ENCODE data around the gene SIDT2.

DNA sequence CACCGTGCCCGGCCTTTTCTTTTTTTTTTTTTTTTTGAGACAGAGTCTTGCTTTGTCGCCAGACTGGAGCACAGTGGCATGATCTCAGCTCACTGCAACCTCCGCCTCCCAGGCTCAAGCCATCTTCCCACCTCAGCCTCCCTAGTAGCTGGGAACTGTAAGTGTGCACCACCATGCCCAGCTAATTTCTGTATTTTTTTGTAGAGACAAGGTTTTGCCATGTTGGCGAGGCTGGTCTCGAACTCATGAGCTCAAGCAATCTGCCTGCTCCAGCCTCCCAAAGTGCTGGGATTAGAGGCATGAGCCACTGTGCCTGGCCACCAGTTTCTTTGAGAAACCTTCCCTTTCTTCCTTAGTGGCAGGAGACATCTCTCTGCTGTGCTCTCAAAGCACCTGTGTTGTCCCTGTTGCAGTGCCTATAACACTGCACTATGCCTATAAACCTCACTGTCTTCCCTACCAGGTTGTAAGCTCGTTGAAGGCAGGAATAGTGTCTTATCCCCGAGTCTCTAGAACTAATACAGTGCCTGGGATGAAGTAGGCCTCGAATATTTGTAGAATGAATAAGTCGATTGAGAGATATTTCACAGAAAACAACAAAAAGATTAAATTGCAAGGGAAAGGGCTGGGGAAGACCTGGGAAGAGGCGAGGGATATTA is 34.3 kb downstream of the SIDT2 start:
- TF ChIP-seq, protein P1, sequence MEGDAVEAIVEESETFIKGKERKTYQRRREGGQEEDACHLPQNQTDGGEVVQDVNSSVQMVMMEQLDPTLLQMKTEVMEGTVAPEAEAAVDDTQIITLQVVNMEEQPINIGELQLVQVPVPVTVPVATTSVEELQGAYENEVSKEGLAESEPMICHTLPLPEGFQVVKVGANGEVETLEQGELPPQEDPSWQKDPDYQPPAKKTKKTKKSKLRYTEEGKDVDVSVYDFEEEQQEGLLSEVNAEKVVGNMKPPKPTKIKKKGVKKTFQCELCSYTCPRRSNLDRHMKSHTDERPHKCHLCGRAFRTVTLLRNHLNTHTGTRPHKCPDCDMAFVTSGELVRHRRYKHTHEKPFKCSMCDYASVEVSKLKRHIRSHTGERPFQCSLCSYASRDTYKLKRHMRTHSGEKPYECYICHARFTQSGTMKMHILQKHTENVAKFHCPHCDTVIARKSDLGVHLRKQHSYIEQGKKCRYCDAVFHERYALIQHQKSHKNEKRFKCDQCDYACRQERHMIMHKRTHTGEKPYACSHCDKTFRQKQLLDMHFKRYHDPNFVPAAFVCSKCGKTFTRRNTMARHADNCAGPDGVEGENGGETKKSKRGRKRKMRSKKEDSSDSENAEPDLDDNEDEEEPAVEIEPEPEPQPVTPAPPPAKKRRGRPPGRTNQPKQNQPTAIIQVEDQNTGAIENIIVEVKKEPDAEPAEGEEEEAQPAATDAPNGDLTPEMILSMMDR (IDR thresholded peaks at IDR 0.05) = no peak
- TF ChIP-seq POLR2A (IDR thresholded peaks at IDR 0.05) = no peak
